Activated T-cell treated with anti-CD3 and anti-CD28 coated beads for 1 hour (primary cell): Measurements from ENCODE around the gene HRCT1.
"Not testable (repeated sequence)": the region's sequence is repeated elsewhere in the genome, so short reads cannot be mapped to it uniquely, and the experiment has no call there.

Experiments
- DNase-seq: peaks from one replicate; pipeline ENCODE4 v3.0.0-alpha.2; 2020; ENCODE audit warnings: low read depth

HRCT1 gene

GRCh38 chr9:35917261-35917660, 11.3 kb downstream of the HRCT1 start:
- no peak for DNase-seq

- no peak for DNase-seq
Observed at GRCh38 chr9:35918780-35919179, 12.8 kb downstream of the HRCT1 start.

GRCh38 chr9:35919212-35920008, 13.4 kb downstream of the HRCT1 start:
- no peak for DNase-seq

GRCh38 chr9:35920051-35920620, 14.1 kb downstream of the HRCT1 start:
- DNase-seq: no peak

GRCh38 chr9:35923598-35923926, 17.6 kb downstream of the HRCT1 start:
- DNase-seq: no peak

GRCh38 chr9:35923927-35924763, 18.1 kb downstream of the HRCT1 start:
- no peak for DNase-seq

GRCh38 chr9:35928591-35929452, 22.8 kb downstream of the HRCT1 start:
- no peak for DNase-seq

- DNase-seq: no peak
Observed at GRCh38 chr9:35929453-35929718, 23.4 kb downstream of the HRCT1 start.

- DNase-seq: no peak
Observed at GRCh38 chr9:35930521-35930920, 24.5 kb downstream of the HRCT1 start.

GRCh38 chr9:35930989-35931388, 25.0 kb downstream of the HRCT1 start:
- no peak for DNase-seq

GRCh38 chr9:35932735-35933134, 26.7 kb downstream of the HRCT1 start:
- DNase-seq: no peak

- no peak for DNase-seq
Observed at GRCh38 chr9:35933550-35934067, 27.6 kb downstream of the HRCT1 start.

GRCh38 chr9:35934069-35934468, 28.1 kb downstream of the HRCT1 start:
- not testable (repeated sequence) for DNase-seq

GRCh38 chr9:35935261-35935660, 29.3 kb downstream of the HRCT1 start:
- no peak for DNase-seq

GRCh38 chr9:35935755-35936509, 29.9 kb downstream of the HRCT1 start:
- no peak for DNase-seq

- DNase-seq: no peak
Observed at GRCh38 chr9:35937227-35937626, 31.2 kb downstream of the HRCT1 start.

GRCh38 chr9:35938474-35939356, 32.7 kb downstream of the HRCT1 start:
- DNase-seq: no peak

- DNase-seq: no peak
Observed at GRCh38 chr9:35939679-35940250, 33.8 kb downstream of the HRCT1 start.

GRCh38 chr9:35940458-35941407, 34.7 kb downstream of the HRCT1 start:
- no peak for DNase-seq
